Tibial nerve (tissue), 4 donors: ENCODE results near the gene CD244.

Experiments
- EP300 ChIP-seq, 2 donors: sonication (generic); formaldehyde crosslinking; IDR thresholded peaks; one replicate each; pipeline ENCODE4 v1.6.1; 2017; ENCODE audit warnings: antibody characterized with exemption in 2 of 2, mild to moderate bottlenecking in 1 of 2
- POLR2A ChIP-seq, 2 donors: fragments of 450-650 bp; IDR thresholded peaks; one replicate each; pipeline ENCODE4 v1.6.1; 2017; ENCODE audit warnings: antibody characterized with exemption in 2 of 2, mild to moderate bottlenecking in 2 of 2, moderate library complexity in 2 of 2
- TF ChIP-seq, protein P1 (sequence below), 5 experiments: fragments of 200-600 bp in 3 of 5; fragments of 450-650 bp in 2 of 5; sonication (generic) in 3 of 5; IDR thresholded peaks; one replicate each; pipeline ENCODE4 v1.5.1; 2016 to 2019; ENCODE audit warnings: antibody characterized with exemption in 5 of 5, mild to moderate bottlenecking in 3 of 5, moderate library complexity in 2 of 5

DNA sequence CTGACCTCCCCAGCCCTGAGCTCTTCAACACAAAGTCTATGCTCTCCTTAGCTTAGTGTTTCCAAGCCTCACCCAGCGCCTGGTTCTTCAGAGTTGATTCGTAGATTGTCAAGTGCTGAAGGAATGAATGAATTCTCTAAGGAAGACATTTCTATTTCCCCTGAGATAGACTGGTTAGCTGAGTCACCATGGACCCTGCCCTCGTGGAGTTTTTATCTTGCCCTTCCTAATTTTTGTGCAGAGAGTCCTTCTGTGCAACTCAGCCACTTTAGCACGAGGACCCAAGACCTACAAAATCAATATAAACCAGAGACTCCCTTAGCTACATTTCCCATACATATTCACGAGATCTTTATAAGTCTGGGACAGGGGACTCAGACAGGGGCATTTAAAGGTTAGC, 2.6 kb upstream of the CD244 start:
- TF ChIP-seq, protein P1, sequence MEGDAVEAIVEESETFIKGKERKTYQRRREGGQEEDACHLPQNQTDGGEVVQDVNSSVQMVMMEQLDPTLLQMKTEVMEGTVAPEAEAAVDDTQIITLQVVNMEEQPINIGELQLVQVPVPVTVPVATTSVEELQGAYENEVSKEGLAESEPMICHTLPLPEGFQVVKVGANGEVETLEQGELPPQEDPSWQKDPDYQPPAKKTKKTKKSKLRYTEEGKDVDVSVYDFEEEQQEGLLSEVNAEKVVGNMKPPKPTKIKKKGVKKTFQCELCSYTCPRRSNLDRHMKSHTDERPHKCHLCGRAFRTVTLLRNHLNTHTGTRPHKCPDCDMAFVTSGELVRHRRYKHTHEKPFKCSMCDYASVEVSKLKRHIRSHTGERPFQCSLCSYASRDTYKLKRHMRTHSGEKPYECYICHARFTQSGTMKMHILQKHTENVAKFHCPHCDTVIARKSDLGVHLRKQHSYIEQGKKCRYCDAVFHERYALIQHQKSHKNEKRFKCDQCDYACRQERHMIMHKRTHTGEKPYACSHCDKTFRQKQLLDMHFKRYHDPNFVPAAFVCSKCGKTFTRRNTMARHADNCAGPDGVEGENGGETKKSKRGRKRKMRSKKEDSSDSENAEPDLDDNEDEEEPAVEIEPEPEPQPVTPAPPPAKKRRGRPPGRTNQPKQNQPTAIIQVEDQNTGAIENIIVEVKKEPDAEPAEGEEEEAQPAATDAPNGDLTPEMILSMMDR (IDR thresholded peaks at IDR 0.05): no peak
- no peak for TF ChIP-seq EP300 (IDR thresholded peaks at IDR 0.05)
- no peak for TF ChIP-seq POLR2A (IDR thresholded peaks at IDR 0.05)
